Peyer's patch (tissue), 4 donors: ENCODE measurements around the gene OCA2.

Experiments
- POLR2A ChIP-seq, 2 donors: fragments of 450-650 bp; IDR thresholded peaks; one replicate each; pipeline ENCODE4 v1.5.1; 2017; ENCODE audit warnings: antibody characterized with exemption in 2 of 2, mild to moderate bottlenecking in 2 of 2, moderate library complexity in 2 of 2
- TF ChIP-seq, protein P1 (sequence below), 6 experiments: fragments of 450-650 bp in 4 of 6; fragments of 200-600 bp in 2 of 6; sonication (generic) in 1 of 6; IDR thresholded peaks; one replicate each; pipeline ENCODE4 v1.5.1; 2017 to 2019; ENCODE audit warnings: antibody characterized with exemption in 6 of 6, mild to moderate bottlenecking in 3 of 6, moderate library complexity in 1 of 6

DNA sequence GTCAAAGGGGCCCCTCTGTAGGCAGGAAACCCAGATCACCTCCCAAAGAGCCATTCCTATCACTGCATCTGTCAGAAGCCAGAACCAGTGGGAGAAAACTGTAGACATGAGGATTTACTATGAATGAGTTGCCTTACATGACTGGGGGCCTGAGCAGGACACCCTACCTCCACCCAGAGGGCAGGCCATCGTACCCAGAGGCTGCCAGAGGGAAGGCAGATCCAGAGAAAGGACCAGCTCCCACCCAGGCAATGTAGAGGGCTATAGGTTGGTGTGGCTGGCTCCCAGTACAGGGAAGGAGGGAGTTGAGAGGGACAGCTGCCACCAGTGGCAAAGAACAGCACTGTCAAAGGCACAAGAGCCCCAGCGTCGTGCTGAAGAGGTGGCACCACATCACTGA is 233.2 kb downstream of the OCA2 start:
- TF ChIP-seq, protein P1, sequence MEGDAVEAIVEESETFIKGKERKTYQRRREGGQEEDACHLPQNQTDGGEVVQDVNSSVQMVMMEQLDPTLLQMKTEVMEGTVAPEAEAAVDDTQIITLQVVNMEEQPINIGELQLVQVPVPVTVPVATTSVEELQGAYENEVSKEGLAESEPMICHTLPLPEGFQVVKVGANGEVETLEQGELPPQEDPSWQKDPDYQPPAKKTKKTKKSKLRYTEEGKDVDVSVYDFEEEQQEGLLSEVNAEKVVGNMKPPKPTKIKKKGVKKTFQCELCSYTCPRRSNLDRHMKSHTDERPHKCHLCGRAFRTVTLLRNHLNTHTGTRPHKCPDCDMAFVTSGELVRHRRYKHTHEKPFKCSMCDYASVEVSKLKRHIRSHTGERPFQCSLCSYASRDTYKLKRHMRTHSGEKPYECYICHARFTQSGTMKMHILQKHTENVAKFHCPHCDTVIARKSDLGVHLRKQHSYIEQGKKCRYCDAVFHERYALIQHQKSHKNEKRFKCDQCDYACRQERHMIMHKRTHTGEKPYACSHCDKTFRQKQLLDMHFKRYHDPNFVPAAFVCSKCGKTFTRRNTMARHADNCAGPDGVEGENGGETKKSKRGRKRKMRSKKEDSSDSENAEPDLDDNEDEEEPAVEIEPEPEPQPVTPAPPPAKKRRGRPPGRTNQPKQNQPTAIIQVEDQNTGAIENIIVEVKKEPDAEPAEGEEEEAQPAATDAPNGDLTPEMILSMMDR (IDR thresholded peaks at IDR 0.05): no peak
- no peak for TF ChIP-seq POLR2A (IDR thresholded peaks at IDR 0.05)
